SU-DHL-6 (cell line): Measurements from ENCODE around the gene EXD2.

ENCODE experiments used
- H2AFZ ChIP-seq: fragments of 200-600 bp; sonication (generic); 2 replicates; pipeline ENCODE4 v1.6.1; 2014; ENCODE audit warnings: low read depth, mild to moderate bottlenecking, moderate library complexity, mixed read lengths, antibody characterized with exemption, low read length; ENCODE audit not compliant: severe bottlenecking
- H3F3A ChIP-seq: fragments of 200-600 bp; shearing (Covaris generic); 2 replicates; pipeline ENCODE4 v1.6.0; 2016; ENCODE audit warnings: antibody characterized with exemption, mild to moderate bottlenecking; ENCODE audit not compliant: insufficient read depth
- H3K27ac ChIP-seq: fragments of 200-600 bp; sonication (generic); 2 replicates; pipeline ENCODE4 v1.5.1; 2016; ENCODE audit warnings: low read depth, mild to moderate bottlenecking, low read length, moderate library complexity, mixed read lengths
- H3K27me3 ChIP-seq: fragments of 200-600 bp; sonication (generic), shearing (Covaris generic); 2 replicates; pipeline ENCODE4 v1.6.0; 2014; ENCODE audit warnings: mild to moderate bottlenecking, low read length
- H3K36me3 ChIP-seq: fragments of 200-600 bp; sonication (generic); 2 replicates; pipeline ENCODE4 v1.6.1; 2014; ENCODE audit warnings: mild to moderate bottlenecking, low read length, mixed read lengths
- H3K4me2 ChIP-seq: fragments of 300-600, 200-600 bp; shearing (Covaris generic), sonication (generic); 2 replicates; pipeline ENCODE4 v1.6.0; 2014; ENCODE audit warnings: low read length, low read depth, mild to moderate bottlenecking; ENCODE audit not compliant: poor library complexity, severe bottlenecking
- H3K4me3 ChIP-seq: fragments of 200-600 bp; sonication (generic); 2 replicates; pipeline ENCODE4 v1.5.1; 2014; ENCODE audit warnings: antibody characterized with exemption, low read length, mild to moderate bottlenecking, mixed read lengths; ENCODE audit not compliant: insufficient read depth, poor library complexity, severe bottlenecking
- H3K79me2 ChIP-seq: fragments of 200-600 bp; sonication (generic); 2 replicates; pipeline ENCODE4 v1.6.1; 2014; ENCODE audit warnings: mild to moderate bottlenecking, low read length, moderate library complexity; ENCODE audit not compliant: insufficient read depth
- H3K9ac ChIP-seq: fragments of 200-600 bp; sonication (generic); 2 replicates; pipeline ENCODE4 v1.7.0; 2014; ENCODE audit warnings: mild to moderate bottlenecking, low read length
- H3K9me2 ChIP-seq: fragments of 200-600 bp; sonication (generic); replicated peaks from 2 replicates; pipeline ENCODE4 v1.6.1; 2014; ENCODE audit warnings: low read length; ENCODE audit not compliant: insufficient read depth
- H3K9me3 ChIP-seq: fragments of 200-600 bp; sonication (generic); 2 replicates; pipeline ENCODE4 v1.6.1; 2014; ENCODE audit warnings: low read length, mixed read lengths; ENCODE audit not compliant: insufficient read depth
- H4K20me1 ChIP-seq: fragments of 200-600 bp; sonication (generic); 2 replicates; pipeline ENCODE4 v1.6.1; 2014; ENCODE audit warnings: low read depth, mild to moderate bottlenecking, antibody characterized with exemption, low read length, moderate library complexity, mixed read lengths
- EZH2phosphoT487 ChIP-seq: fragments of 200-600 bp; sonication (generic), shearing (Covaris generic); conservative IDR thresholded peaks from 2 replicates; pipeline ENCODE4 v1.6.1; 2018; ENCODE audit warnings: mild to moderate bottlenecking, antibody characterized with exemption, low read length, moderate library complexity, mixed read lengths
- TF ChIP-seq, protein P1 (sequence below): fragments of 200-600 bp; sonication (generic); IDR thresholded peaks from one replicate; pipeline ENCODE4 v1.5.1; 2017; ENCODE audit warnings: antibody characterized with exemption, mild to moderate bottlenecking, low read length, moderate library complexity; ENCODE audit not compliant: insufficient read depth, poor library complexity, severe bottlenecking

The EXD2 gene

GRCh38 chr14:69280746-69281291 lies 89.5 kb downstream of the EXD2 start:
- H3K27me3 ChIP-seq, result no peaks in the 10 kb centered on the region

DNA sequence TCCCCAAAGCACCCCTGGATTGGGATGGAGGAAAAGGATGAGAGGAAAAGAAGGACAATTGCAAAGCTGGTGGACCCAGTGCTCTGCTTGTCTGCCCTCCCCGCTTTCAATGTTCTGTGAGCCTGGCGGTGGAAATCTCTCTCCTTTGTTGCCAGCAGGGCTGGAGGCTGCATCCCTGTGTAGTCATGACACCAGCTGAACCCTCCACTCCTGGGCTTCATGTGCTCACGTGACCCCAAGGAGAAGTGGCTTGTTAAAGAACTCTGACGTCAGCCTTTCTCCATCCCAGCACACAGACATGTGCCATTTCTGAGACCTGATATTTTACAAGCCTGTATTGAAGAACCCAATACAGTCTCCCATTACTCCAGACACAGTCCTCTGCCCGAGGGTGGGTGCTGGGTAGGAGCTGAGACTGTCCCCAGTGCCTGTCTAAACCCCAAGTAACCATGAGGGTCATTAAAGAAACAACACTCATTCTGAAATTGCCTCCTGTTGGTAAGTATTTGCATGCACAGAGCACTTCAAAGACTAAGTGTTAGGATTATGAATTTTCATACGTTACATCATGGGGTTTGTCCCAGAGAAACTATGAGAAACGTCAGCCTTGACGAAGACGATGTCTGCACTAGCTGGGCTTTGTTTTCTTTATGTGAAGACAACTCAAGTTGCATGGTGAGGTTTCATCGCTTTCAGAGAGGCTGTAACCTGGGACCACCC lies 90.3 kb downstream of the EXD2 start:
- Histone ChIP-seq H3K9me2 (no peaks in the 10 kb centered on the region), H3K9me3 (no peaks in the 10 kb centered on the region), H2AFZ (no peak overlapping the region), H3F3A (no peaks in the 10 kb centered on the region), H4K20me1 (no peaks in the 10 kb centered on the region), H3K36me3 (no peaks in the 10 kb centered on the region), H3K27ac (no peak overlapping the region), H3K79me2 (no peaks in the 10 kb centered on the region), H3K9ac (no peak overlapping the region), H3K4me3 (no peak overlapping the region), H3K4me2 (no peak overlapping the region), H3K27me3 (no peaks in the 10 kb centered on the region)
- TF ChIP-seq, protein P1, sequence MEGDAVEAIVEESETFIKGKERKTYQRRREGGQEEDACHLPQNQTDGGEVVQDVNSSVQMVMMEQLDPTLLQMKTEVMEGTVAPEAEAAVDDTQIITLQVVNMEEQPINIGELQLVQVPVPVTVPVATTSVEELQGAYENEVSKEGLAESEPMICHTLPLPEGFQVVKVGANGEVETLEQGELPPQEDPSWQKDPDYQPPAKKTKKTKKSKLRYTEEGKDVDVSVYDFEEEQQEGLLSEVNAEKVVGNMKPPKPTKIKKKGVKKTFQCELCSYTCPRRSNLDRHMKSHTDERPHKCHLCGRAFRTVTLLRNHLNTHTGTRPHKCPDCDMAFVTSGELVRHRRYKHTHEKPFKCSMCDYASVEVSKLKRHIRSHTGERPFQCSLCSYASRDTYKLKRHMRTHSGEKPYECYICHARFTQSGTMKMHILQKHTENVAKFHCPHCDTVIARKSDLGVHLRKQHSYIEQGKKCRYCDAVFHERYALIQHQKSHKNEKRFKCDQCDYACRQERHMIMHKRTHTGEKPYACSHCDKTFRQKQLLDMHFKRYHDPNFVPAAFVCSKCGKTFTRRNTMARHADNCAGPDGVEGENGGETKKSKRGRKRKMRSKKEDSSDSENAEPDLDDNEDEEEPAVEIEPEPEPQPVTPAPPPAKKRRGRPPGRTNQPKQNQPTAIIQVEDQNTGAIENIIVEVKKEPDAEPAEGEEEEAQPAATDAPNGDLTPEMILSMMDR, result no peak
- TF ChIP-seq EZH2phosphoT487, result no peak

More at GRCh38 chr14:69280746-69281291, 89.5 kb downstream of the EXD2 start:
- Histone ChIP-seq H3K36me3 (no peaks in the 10 kb centered on the region), H2AFZ (no peak overlapping the region), H4K20me1 (no peaks in the 10 kb centered on the region), H3K9me2 (no peaks in the 10 kb centered on the region), H3K27ac (no peak overlapping the region), H3K4me3 (no peak overlapping the region), H3K9me3 (no peaks in the 10 kb centered on the region), H3K9ac (no peak overlapping the region), H3K79me2 (no peaks in the 10 kb centered on the region), H3F3A (no peaks in the 10 kb centered on the region), H3K4me2 (no peak overlapping the region)
- TF ChIP-seq EZH2phosphoT487, result no peak
- TF ChIP-seq, protein P1, result no peak

DNA sequence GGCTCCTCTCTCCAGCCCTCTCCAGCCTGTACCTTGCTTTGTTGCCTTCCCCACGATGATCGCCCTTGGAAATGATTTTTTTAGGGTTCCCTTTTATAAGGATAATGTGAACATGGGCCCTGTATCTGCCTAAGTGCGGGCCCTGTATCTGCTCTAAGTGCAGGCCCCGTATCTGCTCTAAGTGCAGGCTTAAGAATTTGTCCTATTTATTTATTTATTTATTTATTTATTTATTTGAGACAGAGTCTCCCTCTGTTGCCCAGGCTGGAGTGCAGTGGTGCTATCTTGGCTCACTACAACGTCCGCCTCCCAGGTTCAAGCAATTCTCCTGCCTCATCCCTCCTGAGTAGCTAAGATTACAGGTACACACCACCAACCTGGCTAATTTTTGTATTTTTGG lies 91.2 kb downstream of the EXD2 start:
- H3K9ac ChIP-seq, result no peak overlapping the region
- H3K27ac ChIP-seq, result no peak overlapping the region
- H3K4me2 ChIP-seq, result no peak overlapping the region
- H3K9me2 ChIP-seq, result no peaks in the 10 kb centered on the region
- H3K36me3 ChIP-seq, result no peaks in the 10 kb centered on the region
- H4K20me1 ChIP-seq, result no peaks in the 10 kb centered on the region
- no peak overlapping the region for H3K4me3 ChIP-seq
- no peak overlapping the region for H2AFZ ChIP-seq
- H3K27me3 ChIP-seq, result no peaks in the 10 kb centered on the region
- H3K79me2 ChIP-seq, result no peaks in the 10 kb centered on the region
- TF ChIP-seq EZH2phosphoT487, result no peak
- TF ChIP-seq, protein P1, result no peak
- H3K9me3 ChIP-seq, result no peaks in the 10 kb centered on the region
- H3F3A ChIP-seq, result no peaks in the 10 kb centered on the region
